IPS DF 19.7 (cell line): ENCODE measurements around the gene AFAP1L1.
A peak's percentile ranks its signal among the peaks of the same experiment; 100 is the strongest.

Source experiments
- DNase-seq: peaks from one replicate; pipeline ENCODE4 v3.0.0-alpha.2; 2013; ENCODE audit warnings: low read depth, low spot score

Gene AFAP1L1

GRCh38 chr5:149271716-149272563 lies at the start of gene AFAP1L1:
AFAP1L1 (plus strand) TSS chr5:149271859; CDS start chr5:149271969, 110 bp downstream.
- DNase-seq = no peak

GRCh38 chr5:149223081-149223848 lies 48.4 kb upstream of the AFAP1L1 start:
- no peak for DNase-seq

- no peak for DNase-seq
Measured at GRCh38 chr5:149224282-149224681, 47.4 kb upstream of the AFAP1L1 start.

GRCh38 chr5:149227168-149227826 lies 44.4 kb upstream of the AFAP1L1 start:
- DNase-seq = no peak

GRCh38 chr5:149228618-149229297 lies 42.9 kb upstream of the AFAP1L1 start:
- peak; percentile 17 for DNase-seq

GRCh38 chr5:149229298-149229937 lies 42.2 kb upstream of the AFAP1L1 start:
- DNase-seq = no peak

GRCh38 chr5:149235841-149236240 lies 35.8 kb upstream of the AFAP1L1 start:
- DNase-seq = no peak

GRCh38 chr5:149237662-149238061 lies 34.0 kb upstream of the AFAP1L1 start:
- no peak for DNase-seq

- no peak for DNase-seq
Measured at GRCh38 chr5:149238540-149238939, 33.1 kb upstream of the AFAP1L1 start.

- DNase-seq = no peak
Measured at GRCh38 chr5:149239917-149240316, 31.7 kb upstream of the AFAP1L1 start.

GRCh38 chr5:149240354-149240998 lies 31.2 kb upstream of the AFAP1L1 start:
- DNase-seq = no peak

GRCh38 chr5:149242339-149242738 lies 29.3 kb upstream of the AFAP1L1 start:
- DNase-seq = no peak

- no peak for DNase-seq
Measured at GRCh38 chr5:149246906-149247305, 24.8 kb upstream of the AFAP1L1 start.

GRCh38 chr5:149247726-149248125 lies 23.9 kb upstream of the AFAP1L1 start:
- DNase-seq = no peak

GRCh38 chr5:149251546-149251945 lies 20.1 kb upstream of the AFAP1L1 start:
- DNase-seq = no peak

- DNase-seq = no peak
Measured at GRCh38 chr5:149254506-149254905, 17.2 kb upstream of the AFAP1L1 start.

GRCh38 chr5:149256451-149256850 lies 15.2 kb upstream of the AFAP1L1 start:
- DNase-seq = no peak

- no peak for DNase-seq
Measured at GRCh38 chr5:149257131-149257530, 14.5 kb upstream of the AFAP1L1 start.

GRCh38 chr5:149257889-149258705 lies 13.6 kb upstream of the AFAP1L1 start:
- DNase-seq = no peak

GRCh38 chr5:149260761-149261160 lies 10.9 kb upstream of the AFAP1L1 start:
- DNase-seq = no peak
